Measurements from ENCODE around the gene ARHGAP21.

Gene ARHGAP21

DNA sequence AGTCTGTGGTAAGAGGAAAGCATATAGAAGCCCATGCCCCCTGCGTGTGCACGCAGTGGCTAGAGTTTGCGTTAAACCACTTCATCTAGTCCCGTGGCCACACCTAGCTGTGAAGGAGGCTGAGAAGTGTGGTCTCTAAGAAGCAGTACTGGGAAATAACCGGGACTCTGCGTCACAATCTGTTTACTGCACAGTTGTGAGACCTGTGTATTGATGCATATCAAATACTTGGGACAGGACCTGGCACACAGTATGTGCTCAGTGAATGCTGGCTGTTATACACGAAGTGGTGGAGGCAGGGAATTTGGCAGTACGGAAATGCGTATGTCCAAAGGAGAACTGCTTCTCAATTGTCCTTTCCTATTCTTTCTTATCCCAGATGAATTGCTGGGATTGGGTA, 149.5 kb downstream of the ARHGAP21 start:
- no peak for DNase-seq (ENCODE audit: low read depth in 2 of 2)

DNA sequence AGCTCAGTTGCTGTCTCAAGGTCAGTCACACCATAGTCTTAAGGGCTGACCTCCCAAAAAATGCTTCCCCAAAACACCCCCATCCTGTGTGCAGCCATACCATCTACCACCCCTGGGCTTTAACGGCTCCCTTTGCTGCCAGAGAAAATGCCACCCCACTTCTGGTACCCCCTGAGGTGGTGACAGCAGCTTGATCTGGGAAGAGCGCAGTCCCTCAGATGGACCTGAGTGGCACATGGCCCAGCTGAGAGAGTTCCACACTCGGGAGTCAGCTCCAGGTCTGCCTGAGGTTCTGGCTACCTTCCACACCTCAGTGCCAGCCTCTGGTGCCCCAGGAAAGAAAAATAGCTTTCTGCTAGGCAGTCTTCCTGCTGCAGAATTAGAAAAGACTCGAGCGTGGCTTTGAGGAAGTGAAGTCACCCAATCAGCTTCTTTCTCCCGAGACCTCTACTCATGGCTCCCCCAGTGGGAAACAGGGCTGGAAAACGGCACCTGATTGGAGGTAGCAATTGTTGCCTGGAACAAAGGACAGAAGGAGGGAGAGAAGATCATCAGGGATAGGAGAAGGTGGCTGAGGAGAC, 151.7 kb downstream of the ARHGAP21 start:
- DNase-seq (ENCODE audit: low read depth in 2 of 2): no peak

DNA sequence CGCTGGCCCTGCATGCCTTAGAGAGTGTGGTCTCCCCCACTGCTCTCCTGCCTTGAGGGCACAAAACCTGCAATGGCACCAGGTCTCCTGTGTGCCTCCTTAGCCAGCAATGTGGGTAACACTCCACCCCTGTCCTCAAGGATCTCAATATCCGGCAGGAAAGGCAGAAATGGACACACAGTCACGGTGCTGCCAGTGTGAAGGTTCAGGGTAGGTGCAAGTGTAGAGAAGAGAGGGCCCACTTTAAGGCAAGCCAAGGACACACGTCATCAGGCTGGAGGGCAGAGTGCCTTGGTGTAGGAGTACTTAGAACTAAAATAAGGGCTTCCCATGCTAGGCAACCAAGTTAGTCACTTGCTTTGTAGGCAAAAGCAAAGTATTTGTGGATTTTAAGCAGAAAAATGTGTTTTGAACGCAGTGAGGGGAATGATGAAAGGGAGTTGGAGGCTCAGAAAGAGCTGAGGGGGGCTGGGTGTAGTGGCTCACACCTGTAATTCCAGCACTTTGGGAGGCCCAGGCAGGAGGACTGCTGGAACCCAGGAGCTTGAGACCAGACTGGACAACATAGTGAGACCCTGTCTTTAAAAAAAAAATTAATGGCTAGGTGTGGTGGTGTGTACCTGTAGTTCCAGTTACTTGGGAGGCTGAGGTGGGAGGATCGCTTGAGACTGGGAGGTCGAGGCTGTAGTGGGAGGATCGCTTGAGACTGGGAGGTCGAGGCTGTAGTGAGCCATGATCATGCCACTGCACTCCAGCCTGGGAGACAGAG, 152.8 kb downstream of the ARHGAP21 start:
- DNase-seq (ENCODE audit: low read depth in 2 of 2): no peak

DNA sequence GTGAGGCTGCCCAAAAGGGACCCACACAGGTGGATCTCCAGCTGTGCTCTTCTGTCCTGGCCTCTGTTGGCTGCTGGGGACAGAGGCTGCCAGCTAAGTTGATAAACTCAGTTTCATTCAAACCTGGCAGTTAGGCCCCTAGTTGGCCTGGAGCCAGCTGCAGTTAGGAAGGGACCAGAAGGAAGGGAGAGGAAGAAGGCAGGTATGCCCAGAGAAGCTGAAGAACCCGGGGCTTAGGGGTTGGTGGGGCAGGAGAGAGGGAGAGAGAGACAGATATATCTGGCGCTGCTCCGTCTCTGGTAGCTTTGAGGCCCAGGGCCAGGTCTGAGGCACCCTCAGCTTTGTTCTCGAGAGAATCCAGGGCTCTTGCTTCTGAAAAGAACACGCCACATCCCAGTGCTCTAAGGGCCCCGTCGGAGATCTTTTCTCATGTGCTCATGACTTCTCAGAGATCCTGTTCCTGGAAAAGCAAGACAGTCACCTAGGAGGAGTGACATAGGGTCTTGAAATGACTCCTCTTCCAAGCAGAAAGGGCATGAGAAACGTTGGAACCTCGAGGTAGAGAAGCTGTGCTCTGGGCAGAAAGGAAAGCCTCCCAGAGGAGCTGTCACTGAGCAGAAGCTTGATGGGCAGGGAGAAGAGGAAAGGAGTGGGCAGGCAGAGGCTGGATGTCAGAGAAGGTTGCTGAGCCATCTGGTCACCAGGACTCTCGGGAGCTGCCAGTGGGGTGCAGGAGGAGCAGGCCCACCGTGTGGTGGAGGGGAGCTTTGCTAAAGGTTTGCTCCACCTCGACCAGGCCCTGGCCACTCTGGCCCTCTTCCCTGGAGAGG, 153.6 kb downstream of the ARHGAP21 start:
- DNase-seq (ENCODE audit: low read depth in 2 of 2): no peak

DNA sequence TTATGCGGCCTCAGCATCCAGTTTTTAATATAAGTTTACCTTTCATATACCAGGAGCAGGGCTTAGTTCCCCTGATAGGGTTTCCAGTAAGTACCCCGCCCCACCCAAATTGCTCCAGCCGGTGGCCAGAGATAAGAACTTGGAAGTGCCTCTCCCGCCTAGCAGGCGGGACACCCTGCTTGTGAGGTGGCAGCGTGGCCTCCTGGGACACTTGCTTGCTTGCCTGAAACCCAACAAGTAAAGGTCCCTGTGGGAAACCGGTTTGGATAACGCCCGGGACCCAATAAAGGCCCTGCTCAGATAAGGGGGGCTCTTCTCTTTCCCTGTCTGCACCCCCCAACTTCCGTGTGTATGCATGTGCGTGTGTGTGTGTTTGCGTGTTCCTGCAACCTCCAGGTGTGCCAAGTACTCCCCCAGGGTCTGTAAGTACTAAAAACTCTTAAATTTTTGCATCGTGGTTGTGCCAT, 154.3 kb downstream of the ARHGAP21 start:
- DNase-seq (ENCODE audit: low read depth in 2 of 2): no peak

DNA sequence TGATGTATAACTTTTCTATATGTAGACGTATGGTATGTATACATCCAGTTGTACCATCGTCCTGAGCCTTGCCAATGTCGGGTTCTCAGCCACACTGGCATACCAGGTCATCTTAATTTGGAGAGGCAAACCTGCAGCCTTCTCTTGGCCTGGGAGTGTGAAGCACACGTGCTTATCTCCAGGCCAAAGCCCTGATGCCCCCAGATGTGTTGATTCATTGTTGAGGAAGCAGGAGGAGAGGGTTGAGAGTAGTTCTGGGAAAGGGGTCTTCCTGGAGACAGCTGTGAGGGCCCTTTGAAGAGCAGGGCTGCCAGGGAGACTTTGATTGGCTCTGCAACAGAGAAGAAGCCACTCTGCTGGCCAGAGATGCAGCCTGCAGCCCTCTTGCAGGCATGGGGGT, 155.6 kb downstream of the ARHGAP21 start:
- no peak for DNase-seq (ENCODE audit: low read depth in 2 of 2)

DNA sequence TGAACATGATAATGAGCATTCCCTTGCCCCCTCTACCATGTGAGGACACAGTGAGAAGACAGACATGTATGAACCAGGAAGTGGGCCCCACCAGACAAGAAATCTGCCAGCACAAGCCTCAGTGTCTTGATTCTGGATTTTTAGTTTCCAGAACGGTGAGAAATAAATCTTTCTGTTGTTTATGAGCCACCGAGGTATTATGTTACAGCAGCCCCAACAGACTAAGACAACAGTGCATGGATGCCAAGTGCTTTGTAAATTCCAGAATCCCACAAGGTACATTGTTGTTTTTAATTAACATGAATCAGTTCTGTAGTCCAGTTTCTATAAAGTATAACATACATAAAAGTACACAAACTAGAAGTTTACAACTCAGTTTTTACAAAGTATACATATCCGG, 162.2 kb downstream of the ARHGAP21 start:
- DNase-seq (ENCODE audit: low read depth in 2 of 2): no peak

DNA sequence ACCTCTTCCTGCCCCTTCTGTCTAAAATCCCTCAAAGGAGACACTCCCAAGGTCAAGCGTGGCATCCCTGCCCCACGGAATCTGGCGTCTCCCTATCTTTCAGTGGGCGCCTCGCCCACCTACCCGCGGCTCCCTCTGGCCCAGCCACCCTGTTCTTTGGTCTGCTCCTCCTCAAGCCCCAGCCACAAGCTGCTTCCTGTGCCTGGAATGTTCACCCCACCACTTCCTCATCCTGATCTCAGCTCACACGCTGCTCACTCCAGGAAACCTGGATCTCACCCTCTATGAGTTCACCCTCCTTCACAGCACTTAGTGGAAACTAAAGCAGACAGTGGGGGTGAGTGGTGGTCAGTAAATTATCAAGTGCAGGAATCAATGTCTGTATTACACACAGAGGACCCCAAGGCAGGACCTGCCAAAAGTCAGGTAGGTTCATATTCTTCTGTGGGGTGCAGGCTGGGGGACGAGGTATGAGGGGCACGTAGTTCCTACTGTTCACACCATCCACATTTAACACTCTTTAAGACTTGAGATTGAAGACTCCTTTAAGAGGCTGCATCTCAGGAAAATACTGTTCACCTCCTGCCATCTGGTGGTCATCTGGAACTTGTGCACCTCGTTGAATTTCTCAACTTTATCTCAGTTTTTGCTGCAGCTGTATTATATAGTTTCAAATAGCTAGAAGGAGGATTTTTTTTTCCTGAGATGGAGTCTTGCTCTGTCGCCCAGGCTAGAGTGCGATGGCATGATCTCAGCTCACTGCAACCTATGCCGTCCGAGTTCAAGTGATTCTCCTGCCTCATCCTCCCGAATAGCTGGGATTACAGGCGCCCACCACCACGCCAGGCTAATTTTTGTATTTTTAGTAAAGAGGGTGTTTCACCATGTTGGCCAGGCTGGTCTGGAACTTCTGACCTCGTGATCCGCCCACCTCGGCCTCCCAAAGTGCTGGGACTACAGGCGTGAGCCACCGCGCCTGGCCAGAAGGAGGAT, 166.6 kb downstream of the ARHGAP21 start:
- no peak for DNase-seq (ENCODE audit: low read depth in 2 of 2)

DNA sequence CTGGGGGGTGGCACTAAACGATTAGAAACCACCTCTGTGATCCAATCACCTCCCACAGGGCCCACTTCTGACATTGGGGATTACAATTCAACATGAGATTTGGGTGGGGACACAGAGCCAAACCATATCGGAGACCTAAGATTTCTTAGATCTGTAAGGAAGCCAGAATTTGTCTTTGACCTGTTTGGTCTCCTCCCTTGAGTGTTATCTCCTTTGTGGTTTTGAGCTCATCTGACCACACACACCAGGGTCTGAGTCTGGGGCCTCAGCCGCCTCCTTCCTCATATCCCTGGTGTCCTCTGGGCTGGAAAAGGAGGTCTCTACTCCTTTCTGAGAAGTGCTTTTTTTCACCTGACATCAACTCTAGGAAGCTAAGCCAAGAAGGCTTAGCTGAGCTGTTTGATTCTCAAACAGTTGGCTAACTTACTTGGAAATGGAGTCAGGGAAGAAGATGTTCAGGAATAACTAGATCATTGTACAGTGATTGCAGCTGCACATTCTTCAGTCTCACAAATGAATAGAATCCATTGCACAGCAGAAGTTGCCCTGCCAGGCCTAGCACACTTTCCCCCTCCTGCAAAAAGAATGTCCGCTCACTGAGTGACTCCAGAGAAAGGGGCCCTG, 167.4 kb downstream of the ARHGAP21 start:
- DNase-seq (ENCODE audit: low read depth in 2 of 2): no peak

DNA sequence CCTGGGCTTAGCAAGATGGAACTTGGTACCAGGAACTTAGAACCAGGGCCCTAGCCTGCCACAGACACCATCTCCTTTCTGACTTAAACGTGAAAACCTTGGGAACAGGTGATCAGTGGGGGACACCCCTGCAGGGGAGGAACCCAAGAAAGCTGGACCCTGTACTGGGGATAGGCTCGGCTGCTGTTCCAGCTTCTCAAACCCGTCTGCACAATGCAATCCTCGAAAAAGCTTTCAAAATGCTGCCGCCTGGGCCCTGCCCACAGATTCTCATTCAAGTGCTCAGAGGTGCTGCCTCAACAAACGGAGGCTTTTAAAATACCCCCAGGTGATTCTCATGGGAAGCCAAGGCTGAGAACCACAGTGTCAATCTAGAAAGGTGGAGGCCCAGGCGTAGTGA, 169.7 kb downstream of the ARHGAP21 start:
- no peak for DNase-seq (ENCODE audit: low read depth in 2 of 2)

DNA sequence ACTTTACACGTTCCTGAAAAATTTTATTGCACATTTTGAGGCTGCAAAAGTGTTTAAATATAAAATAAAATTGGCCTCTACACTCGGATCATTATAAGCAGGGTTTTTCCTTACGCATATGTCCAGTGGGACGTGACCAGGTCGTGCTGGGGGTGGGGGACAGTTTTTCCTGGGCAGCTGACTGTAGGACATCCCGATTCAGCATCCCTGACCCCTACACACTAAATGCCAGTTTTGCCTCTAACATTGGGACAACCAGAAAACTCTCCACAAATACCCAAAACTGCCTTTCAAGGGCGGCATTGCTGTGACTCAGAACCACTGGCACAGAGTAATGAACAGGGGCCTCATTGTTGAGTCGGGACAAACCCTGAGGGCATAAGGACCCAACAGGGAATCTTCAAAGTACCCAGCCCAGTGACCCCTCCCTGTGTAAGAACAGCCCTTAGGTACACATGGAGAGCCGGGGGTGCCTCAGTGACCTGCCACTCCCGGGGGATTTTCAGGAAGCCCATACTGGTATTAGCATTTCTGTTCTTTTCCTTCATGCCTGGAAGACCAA, 170.6 kb downstream of the ARHGAP21 start:
- DNase-seq (ENCODE audit: low read depth in 2 of 2): no peak

DNA sequence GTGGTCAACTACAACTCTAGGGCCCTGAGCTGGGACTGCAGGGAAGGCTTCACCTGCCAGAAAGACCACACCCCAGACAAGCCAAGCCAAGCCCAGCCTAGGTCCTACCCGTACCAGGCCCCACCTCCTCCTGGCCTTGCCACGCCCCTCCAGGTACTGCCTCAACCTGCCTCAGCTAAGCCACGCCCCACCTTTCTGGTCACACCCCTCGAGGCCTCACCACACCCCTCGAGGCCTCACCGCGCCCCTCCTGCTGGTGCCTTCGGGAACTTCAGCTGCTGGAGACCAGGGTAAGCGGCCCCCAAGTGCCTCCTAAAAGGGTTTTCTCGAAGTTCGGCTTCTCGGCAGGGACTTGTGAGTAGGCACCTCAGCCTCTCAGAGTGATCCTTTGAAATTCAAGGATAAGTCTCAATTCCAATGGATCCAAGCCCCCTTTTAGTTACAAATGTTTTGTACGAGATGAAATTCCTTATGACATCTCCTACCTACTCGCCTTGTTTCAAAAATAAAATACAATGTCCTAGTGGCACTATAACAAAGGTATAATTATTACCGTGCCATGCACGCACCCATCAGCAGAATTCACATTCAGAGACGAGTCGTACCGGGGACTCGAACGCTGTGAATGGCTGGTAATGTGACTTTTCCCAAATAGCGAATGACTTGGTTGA, 171.2 kb downstream of the ARHGAP21 start:
- peak; percentile 6 to 24 for DNase-seq (ENCODE audit: low read depth in 2 of 2)

DNA sequence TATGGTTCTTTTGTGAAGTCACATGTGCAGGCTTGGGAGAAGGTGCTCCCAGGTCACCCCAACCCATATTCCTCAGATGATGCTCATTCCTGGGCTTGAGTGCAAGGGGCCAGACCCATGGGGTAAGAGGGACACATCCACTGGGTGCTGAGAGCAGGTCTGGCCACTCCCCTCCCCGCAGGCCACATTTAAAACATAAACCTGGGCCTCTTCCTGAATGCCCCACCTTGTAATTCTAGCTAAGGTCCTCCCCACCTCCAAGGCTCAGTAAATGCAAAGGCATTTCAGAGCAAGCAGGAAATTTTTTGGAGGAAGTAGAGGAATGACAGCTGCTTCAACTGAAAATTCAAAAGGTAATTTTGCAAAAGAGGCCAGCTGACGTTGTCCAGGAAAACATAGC, 172.5 kb downstream of the ARHGAP21 start:
- no peak for DNase-seq (ENCODE audit: low read depth in 2 of 2)

DNA sequence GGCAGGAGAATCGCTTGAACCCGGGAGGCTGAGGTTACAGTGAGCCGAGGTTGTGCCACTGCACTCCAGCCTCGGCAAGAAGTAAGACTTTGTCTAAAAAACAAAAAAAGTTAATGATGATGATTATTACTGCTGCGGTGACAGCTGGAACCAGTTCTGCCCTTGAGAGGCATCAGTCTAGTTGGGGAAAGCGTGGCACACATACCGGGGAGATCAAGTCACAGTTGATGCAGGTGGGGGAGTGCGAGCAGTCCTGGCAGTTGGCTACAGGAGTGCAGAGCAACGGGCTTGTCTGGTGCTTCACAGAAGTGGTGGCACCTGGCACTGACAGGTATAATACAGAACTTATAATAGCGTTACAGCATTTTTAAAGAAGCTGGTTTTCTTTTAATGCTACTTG, 173.0 kb downstream of the ARHGAP21 start:
- DNase-seq (ENCODE audit: low read depth in 2 of 2): no peak

DNA sequence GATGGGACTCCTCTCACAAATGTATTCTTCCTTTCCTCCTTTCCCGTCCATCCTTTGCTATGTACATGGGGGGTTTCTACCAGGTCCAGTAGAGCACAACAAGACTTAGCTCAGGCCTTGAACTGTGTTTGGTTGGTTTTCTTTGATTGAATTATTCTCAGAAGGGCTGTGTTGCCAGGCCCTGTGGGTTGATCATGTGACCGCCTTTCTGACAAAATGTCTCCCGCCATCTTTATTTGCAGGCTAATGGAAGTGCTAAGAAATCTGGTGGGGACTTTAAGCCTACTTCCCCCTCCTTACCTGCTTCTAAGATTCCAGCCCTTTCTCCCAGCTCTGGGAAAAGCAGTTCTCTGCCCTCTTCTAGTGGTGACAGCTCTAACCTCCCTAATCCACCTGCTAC, 178.1 kb downstream of the ARHGAP21 start:
- DNase-seq (ENCODE audit: low read depth in 2 of 2): no peak

DNA sequence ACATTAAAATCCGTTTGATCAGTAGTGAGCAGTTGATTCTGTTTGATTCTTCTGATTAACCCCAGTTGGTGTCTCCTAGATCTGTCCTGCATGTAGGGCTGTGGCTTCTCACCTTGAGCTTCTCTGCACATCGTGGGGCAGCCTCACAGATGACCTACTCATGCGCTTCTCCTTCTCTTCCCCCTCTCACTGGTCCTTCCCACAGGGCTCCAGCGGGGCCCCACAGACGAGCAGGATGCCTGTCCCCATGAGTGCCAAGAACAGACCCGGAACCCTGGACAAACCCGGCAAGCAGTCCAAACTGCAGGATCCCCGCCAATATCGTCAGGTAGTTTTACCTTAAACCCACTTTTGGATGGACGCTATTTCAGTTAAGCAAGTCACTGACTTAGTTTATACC, 178.9 kb downstream of the ARHGAP21 start:
- DNase-seq (ENCODE audit: low read depth in 2 of 2): no peak

DNA sequence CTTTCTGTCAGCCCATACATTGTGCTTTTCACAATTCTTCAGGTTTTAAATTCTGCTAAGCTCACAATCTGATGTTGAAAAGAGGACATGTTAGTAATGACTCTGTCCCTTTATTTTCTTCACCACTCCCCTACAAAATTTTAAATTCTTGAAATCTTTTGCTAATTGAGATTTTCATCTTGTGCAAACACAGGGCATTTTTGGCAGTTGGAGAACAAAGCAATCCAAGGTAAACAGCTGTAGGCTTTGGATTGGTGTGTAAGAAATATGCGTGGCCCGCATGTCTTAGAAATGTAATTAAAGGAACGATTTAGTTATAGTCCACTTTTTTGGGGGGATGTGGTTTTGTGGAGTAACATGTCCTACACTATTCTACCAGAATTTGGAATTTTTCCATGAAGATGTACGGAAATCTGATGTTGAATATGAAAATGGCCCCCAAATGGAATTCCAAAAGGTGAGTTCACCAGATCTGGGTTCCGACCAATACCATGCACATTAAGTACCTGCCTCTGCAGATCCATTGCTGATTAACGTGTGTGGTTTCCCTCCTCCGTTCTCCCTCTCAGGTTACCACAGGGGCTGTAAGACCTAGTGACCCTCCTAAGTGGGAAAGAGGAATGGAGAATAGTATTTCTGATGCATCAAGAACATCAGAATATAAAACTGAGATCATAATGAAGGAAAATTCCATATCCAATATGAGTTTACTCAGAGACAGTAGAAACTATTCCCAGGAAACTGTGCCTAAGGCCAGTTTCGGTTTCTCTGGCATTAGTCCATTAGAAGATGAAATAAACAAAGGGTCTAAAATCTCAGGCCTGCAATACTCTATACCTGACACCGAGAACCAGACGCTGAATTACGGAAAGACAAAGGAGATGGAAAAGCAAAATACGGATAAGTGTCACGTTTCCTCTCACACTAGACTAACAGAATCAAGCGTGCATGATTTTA, 181.1 kb downstream of the ARHGAP21 start:
- no peak for DNase-seq (ENCODE audit: low read depth in 2 of 2)

DNA sequence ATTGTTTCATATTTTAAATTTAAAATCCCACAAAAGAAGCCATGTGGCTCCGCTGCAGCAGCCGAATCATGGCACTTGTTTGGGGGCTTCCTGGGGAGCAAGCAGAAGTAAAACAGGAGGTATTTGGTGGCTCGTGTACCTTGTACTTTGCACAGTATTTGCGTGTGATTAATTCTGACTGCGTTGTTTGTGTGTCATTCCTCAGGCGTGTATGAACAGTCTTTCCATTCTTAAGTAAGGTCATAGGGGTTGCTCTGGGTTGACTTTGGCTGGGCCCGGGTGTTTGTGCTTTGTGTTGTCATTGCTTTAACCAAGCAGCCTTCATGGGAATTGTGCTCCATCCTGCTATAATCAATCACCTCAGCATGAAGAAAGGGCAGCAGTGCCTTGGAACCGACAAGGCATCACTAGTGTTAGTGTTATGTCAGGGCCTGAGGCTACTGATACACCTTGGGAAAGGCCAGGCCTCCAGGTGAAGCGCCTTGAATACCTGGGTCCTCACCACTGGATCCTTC, 182.4 kb downstream of the ARHGAP21 start:
- no peak for DNase-seq (ENCODE audit: low read depth in 2 of 2)

DNA sequence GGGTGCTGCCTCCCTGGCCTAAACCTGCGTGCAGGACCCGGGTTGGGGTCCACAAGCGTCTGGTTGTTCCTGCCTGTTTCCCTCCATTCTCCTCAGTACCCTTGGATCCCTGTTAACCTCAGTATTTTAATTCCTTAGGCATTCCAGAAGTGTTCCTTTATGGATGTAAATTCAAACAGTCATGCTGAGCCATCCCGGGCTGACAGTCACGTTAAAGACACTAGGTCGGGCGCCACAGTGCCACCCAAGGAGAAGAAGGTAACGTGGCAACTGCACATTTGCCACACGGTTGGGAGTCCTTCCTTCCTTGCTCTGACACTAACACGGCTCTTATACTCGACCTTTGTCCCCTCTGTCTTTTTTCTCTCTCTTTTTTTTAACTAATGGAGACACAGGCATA, 187.1 kb downstream of the ARHGAP21 start:
- no peak for DNase-seq (ENCODE audit: low read depth in 2 of 2)

Data from stimulated activated CD4-positive, alpha-beta T cell treated with anti-CD3 and anti-CD28 coated beads, Interleukin-4, amount 100 ng/mL, for 48 hours (primary cell).